Right atrium auricular region (tissue), 2 donors: ENCODE measurements around the gene SGK2. TPM values are rescaled to one million over a fixed set of nuclear protein-coding genes. Genes with fewer than 3 reads are reported as not detected.

Experiments
- DNase-seq: peaks from one replicate; pipeline ENCODE4 v3.0.0-alpha.2; 2019; ENCODE audit warnings: low spot score
- H3K27ac ChIP-seq, 2 donors: fragments of 200-600 bp; sonication (generic); 1 replicate in 1 of 2; 2 replicates in 1 of 2; pipeline ENCODE4 v1.5.1; 2016 to 2019
- H3K27me3 ChIP-seq, 2 donors: fragments of 200-600 bp; sonication (generic); one replicate each; pipeline versions ENCODE4 v1.5.1 to v1.6.0; 2017 to 2019
- H3K36me3 ChIP-seq: fragments of 200-600 bp; sonication (generic); one replicate; pipeline ENCODE4 v1.5.1; 2016
- H3K4me1 ChIP-seq, 2 donors: fragments of 200-600 bp; sonication (generic); one replicate each; pipeline versions ENCODE4 v1.5.1 to v1.6.0; 2017 to 2019
- H3K4me3 ChIP-seq, 2 donors: fragments of 200-600 bp; sonication (generic); 1 replicate in 1 of 2; 2 replicates in 1 of 2; pipeline ENCODE4 v1.5.1; 2017 to 2019; ENCODE audit warnings: mild to moderate bottlenecking in 1 of 2, moderate library complexity in 1 of 2
- H3K9me3 ChIP-seq, 2 donors: fragments of 200-600 bp; sonication (generic); one replicate each; pipeline ENCODE4 v1.5.1; 2019
- total RNA-seq, 2 donors: library from RNA; depleted of rRNA; stranded (reverse); fragments of >200 nt; gene quantifications; one replicate each; pipeline ENCODE4 v1.1.0, GENCODE V29; 2016
- TF ChIP-seq, protein P1 (sequence below), 2 donors: fragments of 200-600 bp; sonication (generic); IDR thresholded peaks; one replicate each; pipeline ENCODE4 v1.5.1; 2019; ENCODE audit warnings: antibody characterized with exemption in 2 of 2

The SGK2 gene
- total RNA-seq, 2 donors from 2014 or later: 0.90 TPM; not detected in 1

DNA sequence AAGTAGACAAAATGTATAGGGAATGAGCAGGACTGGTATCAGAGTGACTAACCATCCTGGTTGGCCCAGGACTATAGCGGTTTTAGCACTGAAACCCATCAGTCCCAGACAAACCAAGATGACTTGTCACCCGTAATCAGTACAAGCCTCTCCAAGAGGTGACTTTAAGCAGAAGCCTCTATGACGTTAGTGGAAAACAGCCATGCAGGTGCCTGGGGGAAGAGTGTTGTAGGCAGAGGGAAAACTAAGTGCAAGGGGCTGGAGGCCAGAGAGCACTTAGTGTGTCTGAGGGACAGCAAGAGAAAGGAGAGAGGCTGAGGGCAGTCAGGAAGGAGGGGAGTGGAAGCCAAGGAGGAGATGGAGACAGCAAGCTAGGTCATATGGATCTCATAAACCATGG is 2.1 kb downstream of the SGK2 start:
- Histone ChIP-seq H3K27ac (no peak overlapping the region), H3K36me3 (no peaks in the 10 kb centered on the region), H3K27me3 (no peaks in the 10 kb centered on the region), H3K4me3 (no peak overlapping the region), H3K4me1 (no peaks in the 10 kb centered on the region), H3K9me3 (no peaks in the 10 kb centered on the region)
- DNase-seq: no peak
- TF ChIP-seq, protein P1, sequence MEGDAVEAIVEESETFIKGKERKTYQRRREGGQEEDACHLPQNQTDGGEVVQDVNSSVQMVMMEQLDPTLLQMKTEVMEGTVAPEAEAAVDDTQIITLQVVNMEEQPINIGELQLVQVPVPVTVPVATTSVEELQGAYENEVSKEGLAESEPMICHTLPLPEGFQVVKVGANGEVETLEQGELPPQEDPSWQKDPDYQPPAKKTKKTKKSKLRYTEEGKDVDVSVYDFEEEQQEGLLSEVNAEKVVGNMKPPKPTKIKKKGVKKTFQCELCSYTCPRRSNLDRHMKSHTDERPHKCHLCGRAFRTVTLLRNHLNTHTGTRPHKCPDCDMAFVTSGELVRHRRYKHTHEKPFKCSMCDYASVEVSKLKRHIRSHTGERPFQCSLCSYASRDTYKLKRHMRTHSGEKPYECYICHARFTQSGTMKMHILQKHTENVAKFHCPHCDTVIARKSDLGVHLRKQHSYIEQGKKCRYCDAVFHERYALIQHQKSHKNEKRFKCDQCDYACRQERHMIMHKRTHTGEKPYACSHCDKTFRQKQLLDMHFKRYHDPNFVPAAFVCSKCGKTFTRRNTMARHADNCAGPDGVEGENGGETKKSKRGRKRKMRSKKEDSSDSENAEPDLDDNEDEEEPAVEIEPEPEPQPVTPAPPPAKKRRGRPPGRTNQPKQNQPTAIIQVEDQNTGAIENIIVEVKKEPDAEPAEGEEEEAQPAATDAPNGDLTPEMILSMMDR (IDR thresholded peaks at IDR 0.05): no peak

DNA sequence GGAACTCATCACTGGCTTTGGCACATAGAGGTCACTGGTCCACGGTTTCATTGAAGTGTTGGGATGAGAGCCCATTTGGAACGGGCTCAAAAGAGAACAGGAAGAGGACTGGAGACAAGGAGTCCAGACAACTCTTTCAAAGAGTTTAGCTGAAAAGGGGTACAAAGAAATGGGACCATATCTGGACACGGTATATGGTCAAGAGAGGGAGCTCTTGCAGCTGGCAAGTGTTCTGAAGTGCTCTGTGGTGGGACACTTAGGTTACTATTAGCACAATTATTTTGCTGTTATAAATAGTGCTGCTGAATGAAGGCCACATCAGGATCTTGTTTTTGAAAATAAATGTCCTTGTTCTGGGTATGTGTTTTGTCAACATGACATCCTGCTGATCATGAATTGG is 4.6 kb downstream of the SGK2 start:
- H3K27ac ChIP-seq: no peak overlapping the region
- H3K9me3 ChIP-seq: no peaks in the 10 kb centered on the region
- no peaks in the 10 kb centered on the region for H3K36me3 ChIP-seq
- no peak overlapping the region for H3K4me3 ChIP-seq
- no peaks in the 10 kb centered on the region for H3K4me1 ChIP-seq
- DNase-seq: no peak
- TF ChIP-seq, protein P1 (IDR thresholded peaks at IDR 0.05): no peak
- H3K27me3 ChIP-seq: no peaks in the 10 kb centered on the region

DNA sequence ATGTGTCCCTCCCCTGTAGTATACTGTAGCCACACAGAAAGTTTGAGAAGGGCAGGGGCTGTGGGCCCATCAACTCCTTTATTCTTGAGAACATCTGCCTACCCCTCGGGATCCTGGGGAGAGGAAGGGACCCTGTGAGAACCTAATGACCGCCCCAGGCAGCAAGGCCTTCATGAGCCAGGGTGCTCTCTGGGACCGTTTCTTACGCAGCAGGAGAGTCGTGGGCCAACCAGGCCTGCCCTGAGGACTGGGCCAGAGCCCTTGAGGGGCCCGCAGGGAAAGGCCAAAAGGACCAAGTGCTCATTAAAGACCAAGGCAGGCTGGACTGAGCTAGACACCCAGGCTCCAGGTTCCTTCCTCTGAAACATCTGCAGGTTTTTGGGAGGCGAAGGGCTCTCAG is 5.2 kb downstream of the SGK2 start:
- no peak for DNase-seq
- Histone ChIP-seq H3K4me1 (no peaks in the 10 kb centered on the region), H3K9me3 (no peaks in the 10 kb centered on the region), H3K36me3 (no peaks in the 10 kb centered on the region), H3K27me3 (no peaks in the 10 kb centered on the region), H3K4me3 (no peak overlapping the region), H3K27ac (no peak overlapping the region)
- TF ChIP-seq, protein P1 (IDR thresholded peaks at IDR 0.05): no peak

DNA sequence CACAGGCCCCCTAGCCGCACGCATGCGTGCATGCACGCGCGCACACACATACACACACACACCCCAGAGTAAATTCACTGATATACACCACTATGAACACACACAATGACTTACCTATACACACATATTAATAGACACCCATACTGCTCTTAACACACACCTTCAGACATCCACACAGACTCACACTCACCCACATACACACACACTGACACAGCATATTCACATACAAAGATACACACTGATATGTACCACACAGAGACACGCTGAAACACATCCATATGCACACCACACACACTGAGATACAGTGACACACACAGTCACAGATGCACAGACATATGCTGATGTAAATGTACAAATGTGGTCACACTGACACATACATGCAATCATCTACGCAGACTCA is 5.6 kb downstream of the SGK2 start:
- no peaks in the 10 kb centered on the region for H3K27me3 ChIP-seq
- DNase-seq: no peak
- H3K27ac ChIP-seq: no peak overlapping the region
- no peaks in the 10 kb centered on the region for H3K36me3 ChIP-seq
- no peaks in the 10 kb centered on the region for H3K4me1 ChIP-seq
- no peaks in the 10 kb centered on the region for H3K9me3 ChIP-seq
- TF ChIP-seq, protein P1 (IDR thresholded peaks at IDR 0.05): no peak
- H3K4me3 ChIP-seq: no peak overlapping the region

- H3K27ac ChIP-seq: no peak overlapping the region
- no peaks in the 10 kb centered on the region for H3K36me3 ChIP-seq
- H3K27me3 ChIP-seq: no peaks in the 10 kb centered on the region
- H3K9me3 ChIP-seq: no peaks in the 10 kb centered on the region
- no peaks in the 10 kb centered on the region for H3K4me1 ChIP-seq
- H3K4me3 ChIP-seq: no peak overlapping the region
- DNase-seq: no peak
- TF ChIP-seq, protein P1 (IDR thresholded peaks at IDR 0.05): no peak
Observed at GRCh38 chr20:43564993-43565757, 6.3 kb downstream of the SGK2 start.

DNA sequence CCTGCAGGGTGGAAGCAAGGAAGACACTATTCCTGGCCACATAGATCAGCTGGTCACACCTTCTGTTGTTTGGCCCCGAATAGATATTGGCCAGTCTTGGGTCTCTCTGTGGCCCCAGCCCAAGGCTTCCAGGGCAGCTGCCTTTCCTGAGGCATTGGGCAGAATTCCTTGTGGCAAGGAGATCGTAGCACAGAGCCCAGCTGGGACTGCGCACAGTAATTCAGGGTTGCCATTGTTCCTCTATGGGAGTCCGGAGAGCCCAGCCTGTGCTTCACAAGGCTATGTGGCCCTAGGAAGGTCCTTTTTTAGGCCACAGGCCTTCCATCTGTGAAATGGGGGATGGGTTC is 6.9 kb downstream of the SGK2 start:
- H3K9me3 ChIP-seq: no peaks in the 10 kb centered on the region
- DNase-seq: no peak
- no peak overlapping the region for H3K4me3 ChIP-seq
- H3K27ac ChIP-seq: no peak overlapping the region
- TF ChIP-seq, protein P1 (IDR thresholded peaks at IDR 0.05): no peak
- H3K4me1 ChIP-seq: no peaks in the 10 kb centered on the region
- no peaks in the 10 kb centered on the region for H3K27me3 ChIP-seq
- H3K36me3 ChIP-seq: no peaks in the 10 kb centered on the region
